GM12878 (cell line): ENCODE measurements around the gene POU4F3. TPM values are rescaled to one million over a fixed set of nuclear protein-coding genes. Genes with fewer than 3 reads are reported as not detected.

Experiments used
- ATAC-seq: fragments of 200-7000 bp; cut with Tn5 transposase; 3 replicates; pipeline ENCODE4 v1.9.1; 2020; ENCODE audit warnings: mild to moderate bottlenecking, moderate library complexity
- BruUV-seq: library from RNA; stranded (reverse); fragments of 400-500 nt; replicated peaks from 2 replicates; lab custom pipeline; 2021; lab: Mats Ljungman, UMichigan
- CTCF ChIA-PET: fragments of 300-600 bp; sonication (Branson Sonifier 250); formaldehyde crosslinking; extraction: SDS; loops from one replicate; lab custom pipeline; 2021; ENCODE audit warnings: inconsistent platforms; lab: Yijun Ruan, JAX
- POLR2A ChIA-PET: fragments of 350-600 bp; formaldehyde crosslinking; extraction: SDS; loops from one replicate; lab custom pipeline; 2021; ENCODE audit warnings: inconsistent platforms; lab: Charles Lee
- RAD21 ChIA-PET: fragments of 300-600 bp; sonication (Branson Sonifier 250); formaldehyde crosslinking; loops from one replicate; lab custom pipeline; 2023; ENCODE audit warnings: antibody characterized with exemption; ENCODE audit not compliant: unreplicated experiment; lab: Charles Lee
- SMC1A ChIA-PET: fragments of 300-600 bp; sonication (Branson Sonifier 250); formaldehyde crosslinking; loops from one replicate; lab custom pipeline; 2023; ENCODE audit not compliant: unreplicated experiment, uncharacterized antibody; lab: Charles Lee
- DNase-seq: peaks from one replicate; pipeline ENCODE4 v3.0.0-alpha.2; 2011; ENCODE audit warnings: low read depth, low spot score
- FAIRE-seq: peaks from 3 replicates; lab custom pipeline; 2011; peaks lifted over from hg19 to GRCh38; lab: Jason Lieb, UNC
- H2AFZ ChIP-seq: 2 replicates; pipeline ENCODE4 v1.6.0; 2011; ENCODE audit warnings: low read depth, low read length, control low read depth; ENCODE audit not compliant: control insufficient read depth
- H3K27ac ChIP-seq: 2 replicates; pipeline ENCODE4 v1.5.1; 2011; ENCODE audit warnings: control low read depth; ENCODE audit not compliant: control insufficient read depth, insufficient read depth
- H3K27me3 ChIP-seq, 2 experiments: replicated peaks in 1 of 2; 2 replicates each; pipeline versions ENCODE4 v1.6.0 to v1.6.1; 2011; ENCODE audit warnings: low read length in 1 of 2; ENCODE audit not compliant: control insufficient read depth in 2 of 2, insufficient read depth in 2 of 2
- H3K36me3 ChIP-seq, 2 experiments: 2 replicates each; pipeline ENCODE4 v1.5.1; 2011; ENCODE audit warnings: low read length in 1 of 2; ENCODE audit not compliant: control insufficient read depth in 2 of 2, insufficient read depth in 2 of 2
- H3K4me1 ChIP-seq: 2 replicates; pipeline ENCODE4 v1.6.1; 2011; ENCODE audit warnings: mild to moderate bottlenecking, low read length, moderate library complexity, mixed read lengths; ENCODE audit not compliant: control insufficient read depth, insufficient read depth
- H3K4me2 ChIP-seq: 2 replicates; pipeline ENCODE4 v1.6.0; 2011; ENCODE audit warnings: control low read depth; ENCODE audit not compliant: control insufficient read depth, insufficient read depth
- H3K4me3 ChIP-seq: fragments of 200-600 bp; sonication (generic); 2 replicates; pipeline ENCODE4 v1.5.1; 2016
- H3K79me2 ChIP-seq: 2 replicates; pipeline ENCODE4 v1.6.0; 2011; ENCODE audit warnings: low read length; ENCODE audit not compliant: control insufficient read depth, insufficient read depth
- H3K9ac ChIP-seq: 2 replicates; pipeline ENCODE4 v1.8.0; 2011; ENCODE audit warnings: low read length, control low read depth, mixed read lengths; ENCODE audit not compliant: control insufficient read depth, insufficient read depth
- H3K9me3 ChIP-seq: replicated peaks from 3 replicates; pipeline ENCODE4 v1.5.1; 2011; ENCODE audit warnings: mild to moderate bottlenecking, low read length; ENCODE audit not compliant: control insufficient read depth, insufficient read depth
- H4K20me1 ChIP-seq: 2 replicates; pipeline ENCODE4 v1.6.0; 2011; ENCODE audit not compliant: control insufficient read depth, insufficient read depth
- ATF3 ChIP-seq: IDR thresholded peaks from 2 replicates; pipeline ENCODE4 v1.6.1; 2011; ENCODE audit warnings: low read depth, mild to moderate bottlenecking, low read length, moderate library complexity, borderline replicate concordance; ENCODE audit errors: extremely low read depth
- BRCA1 ChIP-seq: IDR thresholded peaks from 2 replicates; pipeline ENCODE4 v1.6.1; 2011; ENCODE audit warnings: low read depth, low read length, improper control_type of control experiment
- CBX5 ChIP-seq: sonication (generic); IDR thresholded peaks from 2 replicates; pipeline ENCODE4 v1.6.1; 2016; ENCODE audit warnings: low read depth, moderate library complexity, mild to moderate bottlenecking, inconsistent platforms
- CTCF ChIP-seq, 3 experiments: IDR thresholded peaks in 2 of 3; conservative IDR thresholded peaks in 1 of 3; 2 replicates each; pipeline ENCODE4 v1.5.1; 2011; ENCODE audit warnings: low read depth in 3 of 3, low read length in 3 of 3, mild to moderate bottlenecking in 3 of 3, control low read depth in 2 of 3, moderate library complexity in 2 of 3, inconsistent platforms in 1 of 3, mixed read lengths in 1 of 3; ENCODE audit not compliant: control insufficient read depth in 2 of 3, insufficient read depth in 1 of 3; ENCODE audit errors: extremely low read depth in 1 of 3
- DPF2 ChIP-seq: fragments of 450-650 bp; IDR thresholded peaks from 2 replicates; pipeline ENCODE4 v1.6.1; 2017; ENCODE audit warnings: mild to moderate bottlenecking
- EGR1 ChIP-seq, 2 experiments: IDR thresholded peaks; 1 replicate in 1 of 2; 2 replicates in 1 of 2; pipeline ENCODE4 v1.6.1; 2011 to 2012; ENCODE audit warnings: low read depth in 2 of 2, low read length in 2 of 2, borderline replicate concordance in 1 of 2, mild to moderate bottlenecking in 1 of 2, moderate library complexity in 1 of 2
- IRF5 ChIP-seq: fragments of 450-650 bp; IDR thresholded peaks from 2 replicates; pipeline ENCODE4 v1.6.1; 2017; ENCODE audit warnings: borderline replicate concordance
- JUND ChIP-seq: IDR thresholded peaks from 2 replicates; pipeline ENCODE4 v1.6.1; 2012; ENCODE audit warnings: low read depth, mild to moderate bottlenecking, low read length, improper control_type of control experiment, moderate library complexity
- POLR2AphosphoS2 ChIP-seq: IDR thresholded peaks from 2 replicates; pipeline ENCODE4 v1.6.1; 2011; ENCODE audit warnings: low read depth, mild to moderate bottlenecking, low read length, improper control_type of control experiment, moderate library complexity
- REST ChIP-seq: IDR thresholded peaks from 2 replicates; pipeline ENCODE4 v1.6.1; 2012; ENCODE audit warnings: mild to moderate bottlenecking, low read depth, low read length
- SRF ChIP-seq, 2 experiments: IDR thresholded peaks; 2 replicates each; pipeline ENCODE4 v1.6.1; 2011; ENCODE audit warnings: low read depth in 2 of 2, low read length in 2 of 2, mild to moderate bottlenecking in 1 of 2, moderate library complexity in 1 of 2
- ZNF207 ChIP-seq: fragments of 450-650 bp; IDR thresholded peaks from 2 replicates; pipeline ENCODE4 v1.6.1; 2014; ENCODE audit warnings: antibody characterized with exemption, mild to moderate bottlenecking, borderline replicate concordance
- in situ Hi-C: fragments of 300-500 bp; cut with MboI; formaldehyde crosslinking; loops from 9 replicates; pipeline ENCODE4 v1.14.3; 2018; ENCODE audit warnings: mixed read lengths
- intact Hi-C: fragments of 100-400 bp; cut with micrococcal nuclease; formaldehyde crosslinking; loops from one replicate; pipeline ENCODE4 v1.14.2; 2022; ENCODE audit not compliant: unreplicated experiment
- polyA plus RNA-seq, 11 experiments: library from polyadenylated mRNA; depleted of rRNA in 4 of 11; unstranded in 6 of 11; stranded (reverse) in 5 of 11; fragments of >200 nt; fragmentation: Nextera tagmentation in 4 of 11; fragmentation: Illumina TruSeq in 1 of 11; extraction: Ambion mirVana in 4 of 11; extraction: Trizol in 1 of 11; gene quantifications; 1 replicate in 1 of 11; 2 replicates in 10 of 11; pipeline versions ENCODE4 v1.2.1 to v1.2.3, GENCODE V29; 2011 to 2016; ENCODE audit warnings: inconsistent platforms in 2 of 11, missing spikeins in 2 of 11, low read depth in 1 of 11
- total RNA-seq, 4 experiments: library from RNA; depleted of rRNA in 3 of 4; stranded (reverse); fragments of >200 nt in 3 of 4; fragmentation: Illumina TruSeq in 1 of 4; extraction: Trizol in 1 of 4; gene quantifications; 2 replicates each; pipeline versions ENCODE4 v1.2.1 to v1.2.3, GENCODE V29; 2013 to 2021

Gene POU4F3
- total and polyA plus RNA-seq, 10 of the 15 experiments (the other 5 are each of a cell fraction or from before 2014, with no cell fraction given), result 0.03 to 0.19 (median 0.08) TPM; not detected in 5

- no peak for TF ChIP-seq IRF5
- TF ChIP-seq REST, result no peak
- no peak for TF ChIP-seq BRCA1
- TF ChIP-seq DPF2, result no peak
Measured at GRCh38 chr5:146307796-146308195, 30.8 kb upstream of the POU4F3 start (continued).

- Histone ChIP-seq H3K9me3 (no peaks in the 10 kb centered on the region), H3K9ac (no peak overlapping the region), H3K4me3 (no peak overlapping the region), H3K36me3 (no peaks in the 10 kb centered on the region), H3K79me2 (no peaks in the 10 kb centered on the region), H4K20me1 (no peaks in the 10 kb centered on the region), H3K27me3 (peaks cover 0 to 1% of the 10 kb centered on the region in 2 experiments; a peak in 1 of 4 replicates), H3K4me1 (no peaks in the 10 kb centered on the region), H3K27ac (no peak overlapping the region), H3K4me2 (no peak overlapping the region), H2AFZ (no peak overlapping the region)
- in situ Hi-C loops (no loop called here), intact Hi-C loops (no loop called here)
- DNase-seq, result no peak
- CTCF ChIA-PET, result no interaction called here
- no peak for FAIRE-seq
- POLR2A ChIA-PET, result no interaction called here
- RAD21 ChIA-PET, result no interaction called here
- SMC1A ChIA-PET, result interaction anchor here (0.7 kb wide), 1 partner anchor 65 kb away, joined by 3 read pairs; no protein-coding TSS in a partner anchor
- no peak for ATAC-seq
- no TSS peak for BruUV-seq
- TF ChIP-seq CTCF (IDR thresholded peaks at IDR 0.05 in 2 of 3, conservative IDR thresholded peaks at IDR 0.05 in 1 of 3; ENCODE audit: control insufficient read depth in 2 of 3, extremely low read depth in 1 of 3, insufficient read depth in 1 of 3, low read depth in 3 of 3, low read length in 3 of 3), result no peak
- TF ChIP-seq JUND, result no peak
- TF ChIP-seq POLR2AphosphoS2, result no peak
- TF ChIP-seq ATF3, result no peak
- no peak for TF ChIP-seq SRF (IDR thresholded peaks at IDR 0.05; ENCODE audit: low read depth in 2 of 2, low read length in 2 of 2)
- TF ChIP-seq CBX5, result no peak
- no peak for TF ChIP-seq ZNF207
- TF ChIP-seq EGR1 (IDR thresholded peaks at IDR 0.05; ENCODE audit: borderline replicate concordance in 1 of 2, low read depth in 2 of 2, low read length in 2 of 2), result no peak
Measured at GRCh38 chr5:146310540-146310939, 28.1 kb upstream of the POU4F3 start.
